Melanocyte of skin (primary cell): ENCODE data around the gene FAM117A. TPM values are rescaled to one million over a fixed set of nuclear protein-coding genes. Genes with fewer than 3 reads are reported as not detected.

Experiments used
- total RNA-seq, 2 donors: library from RNA; depleted of rRNA; stranded (reverse); fragments of >200 nt; gene quantifications; 2 replicates each; pipeline ENCODE4 v1.2.3, GENCODE V29; 2012

FAM117A gene
- total RNA-seq = 1 to 10 TPM; 2.7 to 6.5 TPM

DNA sequence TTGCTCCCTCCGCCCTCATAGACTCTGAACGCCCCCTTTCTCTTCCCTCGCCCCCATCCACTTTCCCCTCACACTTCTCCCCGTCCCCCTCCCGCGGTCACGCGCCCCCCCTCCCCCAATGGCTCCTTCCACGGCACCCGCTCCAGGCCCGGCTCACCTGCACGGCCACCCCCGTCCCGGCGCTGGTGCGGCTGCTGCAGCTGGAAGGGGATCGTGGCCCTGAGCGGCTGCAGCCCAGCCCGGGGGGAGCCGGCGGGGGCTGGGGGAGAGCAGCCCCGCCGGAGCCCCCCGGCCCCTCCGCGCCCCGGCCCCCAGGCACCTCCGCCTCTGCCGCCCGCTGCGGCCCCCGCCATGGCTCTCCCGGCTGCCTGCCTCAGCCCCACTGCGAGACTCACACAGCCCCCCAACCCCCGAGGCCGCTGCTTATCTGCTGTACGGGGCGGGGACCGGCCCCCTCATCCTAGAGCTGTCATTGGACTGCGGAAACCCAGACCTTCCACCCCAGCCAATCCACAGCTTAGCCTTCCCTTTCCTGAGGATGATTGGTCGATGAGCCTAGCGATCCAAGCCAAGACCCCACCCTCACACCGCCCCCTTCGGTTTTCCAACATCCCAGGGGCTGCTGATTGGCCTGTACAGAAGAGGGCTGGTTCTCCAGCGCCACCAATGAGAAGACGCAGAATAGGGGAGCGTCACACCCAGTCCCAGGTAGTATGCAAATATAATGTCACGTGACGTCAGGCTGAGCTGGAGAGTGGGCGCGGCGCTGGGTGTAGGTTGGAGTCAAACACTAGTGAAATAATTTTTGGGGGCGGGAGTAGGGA, at the start of gene FAM117A:
FAM117A (minus strand) TSS at position 397 of the 824 bp plus-strand sequence; CDS start at position 353, 44 bp downstream.

GRCh38 chr17:49788478-49789242, 24.7 kb upstream of the FAM117A start, which contains the start of gene KAT7:
TSS of gene KAT7 (plus strand) at chr17:49788681. CDS start at chr17:49788835, 154 bp downstream.

DNA sequence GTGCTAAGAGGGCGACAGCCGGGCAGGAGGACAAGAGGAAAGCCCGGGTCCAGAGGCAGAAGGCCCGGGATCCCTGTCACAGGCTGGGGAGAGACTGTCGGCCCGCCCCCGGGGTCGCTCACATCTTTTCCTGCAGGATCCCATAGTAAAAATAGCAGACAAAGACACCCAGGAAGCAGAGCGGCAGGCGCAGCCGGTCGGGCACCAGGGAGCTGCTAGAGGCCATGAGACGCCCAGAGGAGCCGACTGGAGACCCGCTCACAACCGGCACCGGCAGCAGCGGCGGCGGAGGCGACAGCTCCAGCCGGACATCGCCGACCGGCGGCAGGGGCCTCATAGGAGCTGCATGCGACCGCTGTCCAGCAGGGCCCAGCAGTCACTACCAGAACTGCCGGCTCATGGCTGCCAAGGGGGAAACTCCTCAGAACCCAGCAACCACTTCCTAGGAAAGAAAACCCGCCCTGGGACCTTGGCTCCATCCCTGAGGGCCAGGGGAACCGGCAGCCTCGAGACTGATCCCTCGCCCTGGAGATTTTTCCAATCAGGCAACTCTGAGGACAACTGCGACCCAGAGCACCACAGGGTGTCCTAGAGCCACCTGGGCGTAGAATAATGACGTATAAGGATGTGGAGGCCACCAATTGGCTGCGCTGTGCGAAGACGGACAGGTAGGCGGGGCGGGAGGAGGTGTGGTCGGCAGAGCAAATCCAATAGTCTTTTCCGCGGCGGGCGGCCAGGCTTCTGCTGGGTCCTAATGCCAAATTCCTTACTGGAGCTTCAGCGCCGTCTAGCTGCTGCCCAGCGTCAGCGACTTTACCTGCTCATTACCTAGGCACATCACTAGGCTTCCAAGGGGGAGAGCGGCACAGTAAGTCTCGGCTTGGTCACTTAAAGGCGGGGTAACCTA, 56.1 kb downstream of the FAM117A start, which contains the start of gene SLC35B1:
SLC35B1 (minus strand) TSS at position 357 of the 907 bp plus-strand sequence; CDS start at position 226, 131 bp downstream.

DNA sequence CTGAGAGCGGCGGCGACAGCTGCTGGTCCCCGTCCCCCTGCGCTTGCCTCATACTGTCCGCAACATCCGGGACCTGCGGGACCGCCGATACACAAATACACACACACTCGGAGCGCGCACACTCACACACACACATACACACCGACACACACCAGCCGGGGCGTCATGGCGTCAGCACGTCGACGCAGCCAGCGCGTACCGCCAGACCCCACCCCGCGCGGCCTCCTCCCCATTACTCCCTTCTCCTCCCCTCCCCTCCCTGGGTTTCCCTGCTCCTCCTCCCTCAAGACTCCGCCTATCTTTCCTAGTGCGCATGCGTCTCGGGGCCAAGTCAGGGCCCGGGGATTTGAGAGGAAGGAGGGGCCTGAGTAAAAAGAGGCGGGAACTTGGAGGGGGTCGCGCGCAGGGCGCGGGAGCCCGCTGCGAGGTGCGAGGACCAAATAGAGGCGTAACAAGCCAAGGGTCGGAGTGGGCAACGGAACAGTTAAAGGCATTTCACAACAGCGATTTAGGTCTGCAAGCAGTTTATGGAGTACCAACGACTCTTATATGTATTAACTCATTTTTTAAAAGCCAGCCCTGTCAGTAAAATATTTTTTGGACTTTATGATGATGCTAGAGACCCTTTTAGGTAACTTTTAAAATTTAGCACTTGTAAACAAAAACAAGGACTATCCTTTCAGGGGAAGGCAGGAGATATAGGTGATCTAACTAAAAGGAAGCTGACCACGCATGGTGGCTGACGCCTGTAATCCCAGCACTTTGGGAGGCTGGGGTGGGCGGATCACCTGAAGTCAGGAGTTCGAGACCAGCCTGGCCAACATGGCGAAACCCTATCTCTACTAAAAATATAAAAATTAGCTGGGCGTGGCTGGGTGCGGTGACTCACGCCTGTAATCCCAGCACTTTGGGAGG, 85.7 kb downstream of the FAM117A start, which contains the start of gene SPOP:
SPOP (minus strand) TSS at position 165 of the 915 bp plus-strand sequence. CDS start 55,287 bp downstream, outside the sequence.

Other genes with a start within 250 kb of the FAM117A start
- gene NXPH3, start 188.3 kb downstream of the FAM117A start, total RNA-seq = 1 to 10 TPM in 1 of 2 donors, under 1 TPM in 1; under 0.01 to 2.4 TPM
- 10 to 100 TPM; 29.3 to 54.7 TPM for gene SPOP, start 86.0 kb downstream of the FAM117A start, total RNA-seq
- 10 to 100 TPM; 47.8 to 67.6 TPM for gene SLC35B1, start 56.2 kb downstream of the FAM117A start, total RNA-seq
- 10 to 100 TPM; 42.7 to 44.0 TPM for gene KAT7, start 24.6 kb upstream of the FAM117A start, total RNA-seq
- not detected for gene TAC4, start 83.9 kb upstream of the FAM117A start, total RNA-seq
- gene DLX4, start 205.1 kb upstream of the FAM117A start, total RNA-seq = not detected
- under 1 TPM in 1 of 2 donors, not detected in 1; under 0.01 TPM for gene DLX3, start 231.1 kb upstream of the FAM117A start, total RNA-seq